Measurements from ENCODE around the gene MEGF6. TPM values are rescaled to one million over a fixed set of nuclear protein-coding genes. Genes with fewer than 3 reads are reported as not detected.

Gene MEGF6
- total RNA-seq, 4 donors from 2014 or later, result 0.88 to 69.0 (median 36.9) TPM

DNA sequence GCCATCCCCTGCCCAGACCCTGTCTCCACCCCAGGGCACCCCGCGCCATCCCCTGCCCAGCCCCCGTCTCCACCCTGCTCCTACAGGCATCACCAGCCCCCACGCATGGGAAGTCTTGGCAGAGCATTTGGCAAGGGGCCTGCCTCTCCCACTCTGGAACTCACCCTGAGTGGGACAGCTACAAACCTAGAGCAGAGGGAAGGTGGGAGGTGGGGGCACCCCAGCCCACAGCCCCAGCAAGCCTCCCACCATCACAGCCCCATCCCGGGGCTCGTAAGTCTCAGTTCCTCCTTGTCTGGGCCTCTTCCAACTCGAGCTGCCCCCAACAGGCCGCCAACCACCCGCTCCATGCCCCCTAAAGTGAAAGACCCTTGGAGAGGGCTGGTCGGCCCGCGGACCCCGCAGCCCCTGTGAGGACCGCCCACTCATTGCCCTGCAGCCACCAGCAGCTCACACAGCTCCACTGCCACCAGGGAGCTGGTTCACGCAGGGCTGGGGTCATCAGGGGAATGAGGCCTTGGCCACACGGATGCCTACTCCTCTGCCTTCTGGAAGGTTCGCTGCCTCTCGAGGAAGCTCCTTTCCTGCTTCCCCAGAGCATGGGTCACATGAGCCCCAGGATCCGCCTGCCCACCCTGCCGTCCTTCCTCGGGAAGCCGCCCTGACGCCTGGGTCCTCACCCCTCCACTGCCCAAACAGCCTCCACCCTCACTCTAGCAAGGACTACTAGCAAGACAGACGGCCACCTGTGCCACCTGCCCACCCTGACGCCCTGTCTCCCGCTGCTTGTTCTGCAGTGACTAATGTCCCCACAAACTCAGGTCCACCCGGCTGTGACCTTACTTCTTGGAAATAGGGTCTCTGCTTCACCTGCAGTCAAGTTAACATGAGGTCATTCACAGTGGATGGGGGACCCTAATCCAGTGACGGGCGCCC is 14.4 kb downstream of the MEGF6 start:
- no peak for DNase-seq
- TF ChIP-seq POLR2A (IDR thresholded peaks at IDR 0.05), result no peak
- TF ChIP-seq CTCF (IDR thresholded peaks at IDR 0.05), result no peak
- no peaks in the 10 kb centered on the region for H3K27me3 ChIP-seq
- intact Hi-C loops (cut with DNase I; ENCODE audit: low total_unique reads), result no loop called here
- H3K4me1 ChIP-seq, result no peaks in the 10 kb centered on the region
- no peaks in the 10 kb centered on the region for H3K9me3 ChIP-seq
- no peak overlapping the region for H3K4me3 ChIP-seq
- H3K36me3 ChIP-seq, result no peaks in the 10 kb centered on the region
- H3K27ac ChIP-seq, result no peak overlapping the region

DNA sequence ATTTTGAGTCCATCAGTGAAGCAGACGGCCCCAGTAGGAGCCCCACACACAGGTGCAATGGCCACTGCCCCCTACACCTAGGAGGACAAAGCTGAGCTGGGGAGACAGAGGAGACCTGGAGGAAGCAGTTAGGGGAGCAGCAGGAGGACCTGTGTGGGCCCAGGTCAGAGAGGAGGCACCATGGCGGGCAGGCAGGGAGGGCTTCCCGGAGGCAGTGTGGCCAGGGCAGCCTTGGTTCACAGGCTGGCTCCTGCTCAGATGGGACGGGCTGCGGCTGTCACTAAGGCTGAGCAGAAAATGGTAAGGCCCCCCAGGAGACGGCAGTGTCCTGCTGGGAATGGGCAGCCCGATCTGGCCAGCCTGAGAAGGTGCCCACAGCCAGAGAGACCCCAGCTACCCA is 15.4 kb downstream of the MEGF6 start:
- Histone ChIP-seq H3K27ac (no peak overlapping the region), H3K9me3 (no peaks in the 10 kb centered on the region), H3K27me3 (no peaks in the 10 kb centered on the region), H3K4me3 (no peak overlapping the region), H3K4me1 (no peaks in the 10 kb centered on the region), H3K36me3 (no peaks in the 10 kb centered on the region)
- TF ChIP-seq CTCF (IDR thresholded peaks at IDR 0.05) (no peak), POLR2A (IDR thresholded peaks at IDR 0.05) (no peak)
- intact Hi-C loops (cut with DNase I; ENCODE audit: low total_unique reads), result no loop called here
- no peak for DNase-seq

DNA sequence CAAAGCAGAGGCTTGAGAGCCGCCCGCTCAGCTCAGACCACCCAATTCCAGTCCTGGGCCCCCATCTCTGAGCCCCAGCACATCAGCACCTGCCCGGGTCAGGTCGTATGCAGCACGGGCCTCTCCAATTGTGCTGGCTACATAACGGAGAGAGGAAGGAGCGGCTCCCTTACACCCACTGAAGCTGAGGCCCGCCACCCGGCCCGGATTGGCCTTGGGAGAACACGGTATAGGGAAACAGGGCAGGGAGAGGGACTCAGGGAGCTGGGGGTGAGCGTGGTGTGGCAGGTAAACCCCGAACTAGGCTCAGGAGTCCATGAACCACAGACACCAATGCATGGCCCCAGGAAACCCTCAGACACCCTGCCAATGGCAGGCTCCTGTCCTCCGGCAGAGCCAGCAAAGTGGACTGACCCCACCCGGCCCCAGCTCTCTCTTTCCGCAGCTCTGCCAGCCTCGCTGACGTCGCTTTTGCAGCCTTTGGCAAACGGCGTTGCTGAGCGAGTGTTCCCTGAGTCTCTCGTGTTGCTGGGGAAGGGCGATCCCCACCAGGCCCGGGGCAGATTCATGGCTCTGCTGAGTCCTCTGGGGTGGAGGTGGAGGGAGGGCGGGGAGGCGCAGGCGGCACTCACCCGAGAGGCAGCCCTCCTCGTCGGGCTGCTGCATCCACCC is 16.5 kb downstream of the MEGF6 start:
- no peak overlapping the region for H3K27ac ChIP-seq
- no peak overlapping the region for H3K4me3 ChIP-seq
- H3K4me1 ChIP-seq, result no peaks in the 10 kb centered on the region
- no peak for DNase-seq
- H3K36me3 ChIP-seq, result no peaks in the 10 kb centered on the region
- intact Hi-C loops (cut with DNase I; ENCODE audit: low total_unique reads), result no loop called here
- no peaks in the 10 kb centered on the region for H3K9me3 ChIP-seq
- TF ChIP-seq CTCF (IDR thresholded peaks at IDR 0.05), result no peak
- no peak for TF ChIP-seq POLR2A (IDR thresholded peaks at IDR 0.05)
- no peaks in the 10 kb centered on the region for H3K27me3 ChIP-seq

DNA sequence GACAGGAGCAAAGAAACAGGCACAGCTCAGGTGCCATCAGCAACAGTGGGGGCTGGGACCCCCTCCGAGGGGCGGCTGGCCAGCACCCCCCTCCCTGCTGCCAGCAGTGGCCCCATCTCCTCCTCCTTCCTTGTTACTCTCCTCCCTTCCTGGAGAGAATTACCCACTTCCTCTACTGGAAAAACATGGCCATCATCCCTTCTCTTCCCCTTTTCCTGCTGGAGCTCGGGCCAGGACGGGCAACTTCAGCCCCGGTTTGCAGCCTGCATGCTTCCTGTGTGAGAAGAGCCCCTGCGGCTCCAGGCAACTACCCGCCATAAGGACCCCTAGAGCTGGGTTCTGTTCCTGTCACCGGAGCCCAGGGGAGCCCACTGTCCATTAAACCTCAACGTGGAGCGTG is 17.6 kb downstream of the MEGF6 start:
- TF ChIP-seq CTCF (IDR thresholded peaks at IDR 0.05), result no peak
- TF ChIP-seq POLR2A (IDR thresholded peaks at IDR 0.05), result no peak
- H3K27ac ChIP-seq, result no peak overlapping the region
- intact Hi-C loops (cut with DNase I; ENCODE audit: low total_unique reads), result no loop called here
- H3K4me3 ChIP-seq, result no peak overlapping the region
- H3K4me1 ChIP-seq, result no peaks in the 10 kb centered on the region
- H3K9me3 ChIP-seq, result no peaks in the 10 kb centered on the region
- no peaks in the 10 kb centered on the region for H3K36me3 ChIP-seq
- H3K27me3 ChIP-seq, result no peaks in the 10 kb centered on the region
- DNase-seq, result no peak

DNA sequence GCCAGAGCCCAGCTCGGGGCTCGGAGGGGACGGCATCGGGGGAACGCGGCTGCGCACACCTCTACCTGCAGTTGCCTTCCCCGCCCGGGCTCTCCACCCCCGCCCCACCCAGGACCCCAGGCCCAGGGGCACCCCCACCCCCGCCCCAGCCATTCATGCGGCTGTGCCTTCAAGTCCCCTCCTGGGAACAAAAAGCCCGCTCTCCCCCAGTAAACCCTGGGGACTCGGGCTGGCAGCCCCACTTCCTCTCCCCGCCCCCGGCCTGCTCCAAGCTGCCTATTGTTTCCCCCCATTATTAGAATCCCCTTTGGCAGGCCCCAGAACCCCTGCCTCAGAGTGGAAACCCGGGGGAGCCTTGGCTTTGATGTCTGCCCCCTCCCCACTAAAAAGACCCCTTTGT is 18.0 kb downstream of the MEGF6 start:
- Histone ChIP-seq H3K4me3 (no peak overlapping the region), H3K9me3 (no peaks in the 10 kb centered on the region), H3K27me3 (no peaks in the 10 kb centered on the region), H3K27ac (no peak overlapping the region), H3K4me1 (no peaks in the 10 kb centered on the region), H3K36me3 (no peaks in the 10 kb centered on the region)
- TF ChIP-seq POLR2A (IDR thresholded peaks at IDR 0.05) (no peak), CTCF (IDR thresholded peaks at IDR 0.05) (no peak)
- DNase-seq, result no peak
- intact Hi-C loops (cut with DNase I; ENCODE audit: low total_unique reads), result no loop called here

Data from uterus (tissue), 4 donors.